SH-SY5Y (cell line): Measurements from ENCODE around the gene CUEDC1.

Experiments used
- GATA2 ChIP-seq: IDR thresholded peaks from 2 replicates; pipeline ENCODE4 v1.6.1; 2011; ENCODE audit warnings: mild to moderate bottlenecking, low read depth, low read length
- GATA3 ChIP-seq: IDR thresholded peaks from 2 replicates; pipeline ENCODE4 v1.6.1; 2011; ENCODE audit warnings: low read depth, mild to moderate bottlenecking, low read length, moderate library complexity

- no peak for TF ChIP-seq GATA3
- TF ChIP-seq GATA2: no peak
Observed at GRCh38 chr17:57899822-57900221, 55.4 kb downstream of the CUEDC1 start.
